GM21360 (cell line): ENCODE measurements around the gene PLEKHH3.
"Not testable (repeated sequence)": the region's sequence is repeated elsewhere in the genome, so short reads cannot be mapped to it uniquely, and the experiment has no call there.

Experiments
- ATAC-seq: cut with Tn5 transposase; IDR thresholded peaks from one replicate; pipeline ENCODE4 v1.9.1; 2021; ENCODE audit warnings: mild to moderate bottlenecking, moderate library complexity; ENCODE audit not compliant: unreplicated experiment

PLEKHH3 gene

GRCh38 chr17:42672038-42672437, 4.8 kb downstream of the PLEKHH3 start:
- ATAC-seq: no peak

- ATAC-seq: no peak
Observed at GRCh38 chr17:42670789-42671657, 5.8 kb downstream of the PLEKHH3 start.

DNA sequence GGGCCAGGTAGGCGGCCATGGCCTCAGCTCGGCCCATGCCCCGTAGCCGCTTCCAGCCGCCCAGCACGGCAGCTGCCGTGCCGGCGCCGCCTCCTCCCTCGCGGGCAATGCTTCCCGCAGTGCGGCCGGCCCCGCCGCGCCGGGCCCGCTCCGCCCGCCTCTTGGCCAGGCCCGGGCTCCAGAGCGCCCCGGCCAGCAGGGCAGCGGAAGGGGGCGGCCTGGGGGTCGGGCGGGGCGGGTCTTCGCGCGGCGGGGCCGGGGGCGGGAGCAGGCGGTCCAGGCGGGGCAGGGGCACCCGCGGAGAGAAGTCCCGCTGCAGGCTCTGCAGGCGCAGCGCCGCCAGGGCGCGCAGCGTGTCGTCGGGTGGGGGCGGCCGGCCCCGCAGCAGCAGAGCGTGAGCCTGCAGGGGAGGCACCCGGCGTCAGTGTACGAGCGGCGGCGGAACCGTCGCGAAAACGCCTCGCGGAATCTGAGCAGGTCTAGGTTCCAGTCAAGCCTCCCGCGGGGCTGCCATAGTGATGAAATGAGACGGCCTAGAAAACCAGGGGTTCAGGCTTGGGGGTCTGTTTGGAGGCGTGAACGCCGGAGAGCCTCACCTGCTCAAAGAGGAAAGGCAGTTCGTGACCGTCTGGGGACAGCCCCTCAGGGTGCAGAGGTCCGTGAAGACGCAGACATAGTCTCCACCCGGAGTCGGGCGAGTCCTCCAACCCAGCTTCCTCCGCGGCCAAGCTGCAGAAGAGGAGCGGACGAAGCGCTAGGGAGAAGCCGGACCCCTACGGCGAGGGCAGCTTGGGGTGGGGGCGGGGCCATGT, 6.6 kb downstream of the PLEKHH3 start:
- ATAC-seq: no peak

- ATAC-seq: no peak
Observed at GRCh38 chr17:42669705-42669976, 7.2 kb downstream of the PLEKHH3 start.

GRCh38 chr17:42667088-42667951, 9.5 kb downstream of the PLEKHH3 start:
- no peak for ATAC-seq

DNA sequence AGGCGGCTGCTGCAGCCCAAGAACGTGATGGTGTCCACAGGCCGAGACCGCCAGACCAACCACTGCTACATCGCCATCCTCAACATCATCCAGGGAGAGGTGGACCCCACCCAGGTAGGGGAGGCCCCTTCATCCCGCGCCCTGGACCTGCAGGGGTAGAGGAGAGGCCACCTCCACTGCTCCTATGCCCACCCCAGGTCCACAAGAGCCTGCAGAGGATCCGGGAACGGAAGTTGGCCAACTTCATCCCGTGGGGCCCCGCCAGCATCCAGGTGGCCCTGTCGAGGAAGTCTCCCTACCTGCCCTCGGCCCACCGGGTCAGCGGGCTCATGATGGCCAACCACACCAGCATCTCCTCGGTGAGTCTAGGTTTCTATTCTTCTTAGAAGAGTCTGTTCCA, 10.7 kb downstream of the PLEKHH3 start:
- not testable (repeated sequence) for ATAC-seq

DNA sequence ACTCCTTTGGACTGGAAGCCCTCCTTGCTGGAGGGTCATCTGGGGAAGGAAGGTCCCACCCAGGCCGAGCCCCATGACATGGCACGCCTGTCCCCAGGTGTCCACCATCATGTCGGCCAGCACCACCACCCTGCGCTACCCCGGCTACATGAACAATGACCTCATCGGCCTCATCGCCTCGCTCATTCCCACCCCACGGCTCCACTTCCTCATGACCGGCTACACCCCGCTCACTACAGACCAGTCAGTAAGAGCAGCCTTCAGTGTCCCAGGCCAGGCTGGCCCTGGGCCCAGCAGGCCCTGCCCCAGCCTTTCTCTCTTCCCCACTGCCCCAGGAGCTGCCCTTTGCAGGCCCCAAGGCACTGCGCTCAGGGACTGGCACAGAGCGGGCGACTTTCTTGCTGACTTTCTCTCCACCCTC, 11.2 kb downstream of the PLEKHH3 start:
- ATAC-seq: no peak

DNA sequence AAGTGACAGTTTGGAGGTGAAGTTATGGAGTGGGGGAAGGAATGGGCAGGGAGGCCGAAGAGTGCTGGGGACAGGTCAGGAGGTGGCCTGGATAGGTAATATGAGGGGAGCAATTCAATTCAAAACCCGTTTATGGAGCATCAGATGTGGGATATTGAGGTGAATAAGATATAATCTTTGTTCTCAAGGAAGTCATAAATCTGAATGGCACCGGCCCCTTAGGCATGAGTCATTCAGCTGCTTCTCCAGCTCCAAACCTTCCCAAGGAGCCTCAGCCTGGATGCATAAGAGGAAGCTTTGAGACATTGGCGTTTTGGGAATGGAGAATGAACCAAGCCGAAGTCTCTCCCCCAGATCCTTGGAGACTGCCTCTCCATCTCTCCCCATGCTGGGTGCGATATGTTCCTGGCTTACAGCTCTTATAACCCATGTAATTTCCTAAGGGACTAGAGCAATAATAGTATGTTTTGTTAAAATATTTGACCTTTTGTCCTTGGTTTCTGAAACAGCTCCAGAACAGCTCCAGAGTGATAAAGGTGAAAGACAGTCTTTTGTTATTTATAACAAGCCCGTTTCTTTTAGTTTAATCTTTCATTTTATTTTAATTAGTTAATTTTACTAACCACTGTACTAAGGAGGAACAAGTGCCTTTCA, 16.0 kb downstream of the PLEKHH3 start:
- no peak for ATAC-seq

DNA sequence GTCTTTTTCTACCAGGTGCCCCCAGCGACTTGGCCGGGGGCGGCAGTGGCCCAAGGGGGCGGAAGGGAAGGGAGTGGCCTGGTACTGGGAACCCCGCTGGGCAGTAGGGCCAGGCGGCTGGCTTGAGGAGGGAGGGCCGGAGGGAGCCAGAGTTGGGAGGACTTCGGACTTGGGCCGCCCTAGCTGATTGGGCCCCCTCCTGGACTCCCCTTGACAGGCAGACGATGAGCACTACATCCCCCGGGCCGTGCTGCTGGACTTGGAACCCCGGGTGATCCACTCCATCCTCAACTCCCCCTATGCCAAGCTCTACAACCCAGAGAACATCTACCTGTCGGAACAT, 16.9 kb downstream of the PLEKHH3 start:
- not testable (repeated sequence) for ATAC-seq

DNA sequence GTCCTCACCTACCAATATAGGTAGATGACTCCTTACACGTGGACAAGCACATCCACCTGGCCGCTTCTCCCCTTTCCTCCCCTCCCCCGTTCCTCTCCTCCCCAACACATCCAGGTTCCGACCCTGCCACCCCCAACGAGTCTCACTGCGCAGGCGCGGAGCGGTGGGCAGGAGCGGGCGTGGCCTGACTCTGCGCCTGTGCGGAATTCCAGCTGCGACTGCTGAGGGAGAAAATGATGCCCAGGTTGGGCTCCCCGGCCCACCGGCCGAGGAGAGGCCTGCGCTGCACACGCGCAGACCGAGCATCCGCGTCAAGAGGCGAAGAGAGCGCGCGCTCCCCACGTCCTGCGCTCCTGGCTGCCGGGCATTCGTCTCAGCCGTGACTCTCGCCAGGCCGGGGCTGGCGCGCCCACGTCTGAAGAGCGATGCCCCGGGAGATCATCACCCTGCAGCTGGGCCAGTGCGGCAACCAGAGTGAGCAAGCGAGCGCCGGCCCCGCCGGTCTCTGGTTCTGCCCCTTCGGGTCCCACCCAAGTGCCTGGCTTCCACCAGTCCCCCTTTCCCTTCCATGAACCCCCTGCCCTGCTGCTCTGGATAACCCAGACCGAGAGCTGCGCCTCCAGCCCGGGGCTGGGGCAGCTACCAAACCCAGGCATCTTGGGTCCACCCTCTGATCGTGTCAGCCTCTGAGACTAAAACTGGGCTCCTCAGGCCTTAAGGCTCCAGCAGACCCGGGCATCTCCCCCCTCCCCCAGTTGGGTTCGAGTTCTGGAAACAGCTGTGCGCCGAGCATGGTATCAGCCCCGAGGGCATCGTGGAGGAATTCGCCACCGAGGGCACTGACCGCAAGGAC, 17.5 kb downstream of the PLEKHH3 start, which contains the start of gene TUBG2:
TUBG2 (plus strand) TSS at position 206 of the 853 bp plus-strand sequence; CDS start at position 426, 220 bp downstream.
- no peak for ATAC-seq

- no peak for ATAC-seq
Observed at GRCh38 chr17:42657824-42658588, 18.8 kb downstream of the PLEKHH3 start.

DNA sequence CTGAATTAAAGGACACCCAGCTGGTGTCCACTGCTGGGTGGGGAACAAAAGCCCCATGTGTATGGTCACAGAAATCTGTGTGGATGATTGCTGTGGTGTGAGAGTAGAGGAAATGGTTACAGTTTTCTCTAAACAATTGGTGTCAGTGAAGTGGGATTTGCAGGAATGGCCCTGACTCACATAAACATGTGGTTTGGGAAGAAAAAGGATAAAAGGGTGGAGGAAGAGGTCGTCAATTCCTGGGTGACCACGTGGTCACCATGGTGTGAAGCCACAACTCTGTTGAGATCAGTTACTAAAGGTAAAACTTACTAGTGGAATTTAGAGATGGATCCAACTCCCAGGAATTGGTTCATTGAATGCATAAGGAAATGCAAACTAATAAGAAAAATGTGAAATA, 21.3 kb downstream of the PLEKHH3 start:
- no peak for ATAC-seq

DNA sequence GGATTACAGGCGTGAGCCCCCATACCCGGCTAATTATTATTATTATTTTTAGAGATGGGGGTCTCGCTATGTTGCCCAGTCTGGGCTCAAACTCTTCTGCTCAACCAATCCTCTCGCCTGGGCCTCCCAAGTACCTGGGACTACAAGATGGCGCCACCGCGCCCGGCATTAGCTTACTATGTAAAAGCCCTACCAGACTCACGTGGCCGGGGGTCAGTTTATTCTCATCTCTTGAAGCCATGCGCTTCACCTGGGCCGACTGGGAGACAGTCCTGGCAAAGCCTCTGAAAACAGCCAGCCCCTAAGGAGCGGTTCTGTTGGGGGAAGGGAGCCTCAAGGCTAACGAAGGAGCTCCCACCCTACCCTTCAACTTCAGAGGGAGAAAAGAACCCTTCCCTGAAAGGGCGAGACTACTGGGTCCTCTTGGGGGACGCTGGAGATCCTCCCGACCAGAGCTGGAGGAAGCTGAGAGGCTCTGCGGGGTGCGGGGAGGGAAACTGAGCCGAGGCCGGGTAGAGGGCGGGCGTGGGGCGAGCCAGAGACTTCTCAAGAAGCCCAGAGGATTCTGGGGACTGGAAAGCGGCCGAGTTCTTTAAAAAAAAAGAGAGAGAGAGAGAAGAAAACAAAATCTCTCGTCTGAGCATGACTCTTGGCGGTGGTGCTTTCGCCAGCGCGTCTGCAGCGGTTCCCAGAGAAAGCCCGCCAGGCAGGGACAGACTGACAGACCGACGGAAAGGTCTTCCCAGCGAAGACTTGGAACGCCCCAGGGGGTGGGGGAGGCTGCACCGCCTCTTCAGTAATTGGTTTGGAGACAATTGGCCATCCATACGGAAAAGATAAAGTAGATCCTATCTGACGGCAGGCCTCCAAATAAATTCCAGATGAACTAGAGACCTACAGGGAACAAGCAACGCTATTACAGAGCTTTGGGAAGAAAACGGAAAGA, 23.3 kb downstream of the PLEKHH3 start:
- no peak for ATAC-seq

GRCh38 chr17:42651392-42651791, 25.4 kb downstream of the PLEKHH3 start:
- no peak for ATAC-seq

GRCh38 chr17:42647778-42648177, 29.0 kb downstream of the PLEKHH3 start:
- ATAC-seq: no peak

DNA sequence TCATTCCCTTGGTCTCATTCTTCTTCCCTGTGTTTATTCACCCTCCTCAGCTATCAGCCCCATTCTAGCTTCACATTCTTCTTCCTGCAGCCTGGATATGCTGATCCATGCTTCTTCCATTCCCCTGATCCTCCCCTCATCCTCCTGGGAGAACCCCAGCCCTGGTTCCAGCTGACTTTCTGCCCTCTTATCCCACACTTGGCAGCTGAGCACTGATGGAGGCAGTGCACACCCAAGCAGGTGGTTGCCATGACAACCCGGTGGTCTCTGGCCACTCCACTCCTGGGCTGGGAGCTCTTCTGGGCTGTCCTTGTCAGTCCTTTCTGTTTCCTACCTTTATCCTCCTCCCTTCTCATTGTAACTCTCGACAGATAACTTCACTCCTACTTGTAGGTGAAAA, 34.5 kb downstream of the PLEKHH3 start:
- ATAC-seq: no peak

DNA sequence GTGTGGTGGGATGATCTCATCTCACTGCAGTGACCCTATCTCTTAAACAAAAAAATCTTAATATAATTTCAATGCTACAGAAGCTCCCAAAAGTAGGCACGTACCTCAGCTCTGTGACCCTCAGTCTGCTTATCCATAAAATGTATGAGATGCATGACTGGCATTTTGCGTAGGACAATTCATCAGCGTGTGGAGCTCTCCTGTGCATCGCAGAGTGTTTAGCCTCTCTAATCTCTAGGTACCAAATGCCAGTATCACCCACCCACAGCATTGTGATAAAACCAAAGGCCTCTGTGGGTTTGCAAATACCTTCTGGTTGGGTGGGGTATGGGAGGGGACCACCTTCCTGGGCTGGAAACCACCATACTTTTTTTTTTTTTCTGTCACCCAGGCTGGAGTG, 36.7 kb downstream of the PLEKHH3 start:
- no peak for ATAC-seq

- ATAC-seq: no peak
Observed at GRCh38 chr17:42639525-42640113, 37.2 kb downstream of the PLEKHH3 start.
